Central memory CD4-positive, alpha-beta T cell (primary cell): Measurements from ENCODE around the gene MLF2.

Experiments used
- DNase-seq: peaks from one replicate; pipeline ENCODE4 v3.0.0; 2022
- total RNA-seq, 3 experiments: gene quantifications; one replicate each; lab custom pipeline; 2026; lab: John Stamatoyannopoulos, UW

MLF2 gene
- total RNA-seq = 45.8 to 100 (median 68.1) reads per million in 3 experiments

- peak; percentile 97 for DNase-seq
Observed at GRCh38 chr12:6752921-6753771, at the start of gene MLF2. TSS of gene MLF2 (minus strand) at chr12:6753141. CDS start at chr12:6752334, 807 bp downstream.

- no peak for DNase-seq
Observed at GRCh38 chr12:6799147-6799546, 46.2 kb upstream of the MLF2 start.

DNA sequence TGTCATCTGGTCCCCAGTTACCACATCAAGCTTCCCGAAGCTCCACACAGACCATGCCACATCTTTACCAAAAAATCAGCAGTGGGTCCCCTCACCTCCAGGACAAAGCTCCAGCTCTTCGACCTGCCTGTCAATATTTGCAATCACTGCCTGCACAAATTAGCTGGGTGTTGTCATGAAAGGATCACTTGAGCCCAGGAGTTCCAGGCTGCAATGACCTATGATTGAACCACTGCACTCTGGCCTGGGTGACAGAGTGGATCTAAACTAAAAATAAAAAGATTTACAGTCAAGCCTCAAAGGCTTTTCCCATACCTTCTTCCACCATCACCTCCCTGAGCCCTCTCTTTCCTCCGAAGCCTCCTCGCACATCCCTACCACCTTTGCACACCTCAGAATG, 43.6 kb upstream of the MLF2 start:
- DNase-seq = no peak

GRCh38 chr12:6795088-6795487, 42.1 kb upstream of the MLF2 start:
- DNase-seq = no peak

DNA sequence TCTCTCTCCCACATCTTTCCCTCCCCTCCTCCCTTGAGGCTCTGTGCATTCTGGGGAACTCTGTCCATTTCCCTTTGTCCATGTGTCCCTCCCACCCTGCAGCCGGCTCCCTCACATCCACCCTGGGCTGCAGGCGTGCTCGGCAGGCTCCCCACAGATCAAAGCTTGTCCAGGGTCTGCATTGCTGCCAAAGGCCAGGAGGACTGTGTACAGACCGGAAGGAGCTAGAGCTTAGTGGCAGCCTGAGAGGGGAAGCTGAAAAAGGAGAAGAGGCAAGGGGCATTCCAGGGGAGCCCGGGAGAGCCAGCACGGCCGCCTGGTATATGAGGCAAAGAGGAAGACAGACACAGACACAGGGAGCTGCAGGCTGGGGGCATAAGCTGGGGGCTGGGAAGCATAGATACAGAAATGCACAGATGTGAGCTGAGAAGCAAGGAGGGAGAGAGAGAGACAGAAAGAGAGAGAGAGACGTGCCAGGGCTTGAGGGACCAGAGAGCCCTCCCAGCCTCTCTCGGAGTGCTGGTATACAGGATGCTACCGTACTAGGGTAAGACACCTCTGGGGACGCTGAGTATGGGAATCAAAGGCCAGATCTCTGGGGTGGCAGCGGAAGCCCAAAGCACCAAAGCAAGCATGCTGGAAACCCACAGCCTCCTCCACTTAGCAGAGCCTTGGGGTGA, 39.7 kb upstream of the MLF2 start:
- peak; percentile 66 for DNase-seq

- no peak for DNase-seq
Observed at GRCh38 chr12:6791931-6792520, 39.1 kb upstream of the MLF2 start.

GRCh38 chr12:6790496-6791150, 37.7 kb upstream of the MLF2 start:
- peak; percentile 62 for DNase-seq

DNA sequence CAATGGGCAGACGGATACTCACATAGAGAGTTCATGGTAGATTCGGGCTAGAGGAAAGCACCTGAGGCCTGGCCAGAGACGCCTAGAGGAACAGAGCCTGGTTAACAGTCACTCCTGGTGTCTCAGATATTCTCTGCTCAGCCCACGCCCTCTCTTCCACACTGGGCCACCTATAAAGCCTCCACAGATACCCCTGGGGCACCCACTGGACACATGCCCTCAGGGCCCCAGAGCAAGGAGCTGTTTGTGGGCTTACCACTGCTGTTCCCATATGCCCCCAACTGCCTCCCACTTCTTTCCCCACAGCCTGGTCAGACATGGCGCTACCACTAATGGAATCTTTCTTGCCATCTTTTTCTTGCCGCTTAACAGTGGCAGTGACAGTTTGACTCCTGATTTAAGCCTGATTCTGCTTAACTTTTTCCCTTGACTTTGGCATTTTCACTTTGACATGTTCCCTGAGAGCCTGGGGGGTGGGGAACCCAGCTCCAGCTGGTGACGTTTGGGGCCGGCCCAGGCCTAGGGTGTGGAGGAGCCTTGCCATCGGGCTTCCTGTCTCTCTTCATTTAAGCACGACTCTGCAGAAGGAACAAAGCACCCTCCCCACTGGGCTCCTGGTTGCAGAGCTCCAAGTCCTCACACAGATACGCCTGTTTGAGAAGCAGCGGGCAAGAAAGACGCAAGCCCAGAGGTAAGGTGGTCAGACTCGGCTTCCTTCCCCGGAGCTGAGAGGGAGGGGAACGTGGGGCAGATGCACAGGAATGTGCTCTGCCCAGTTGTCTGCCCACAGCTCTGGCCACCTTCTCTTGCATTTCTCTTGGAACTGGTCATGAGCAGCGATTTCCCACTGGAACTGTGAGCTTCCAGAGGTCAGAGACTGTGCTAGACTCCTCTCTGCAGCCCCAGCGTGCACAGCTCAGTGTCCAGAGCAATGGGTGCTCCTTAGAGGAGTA, 36.3 kb upstream of the MLF2 start, which contains the start of gene CD4:
TSS of gene CD4 (plus strand) at position 557 of the 953 bp plus-strand sequence. CDS start 10,611 bp downstream, outside the sequence.
- peak; percentile 77 for DNase-seq

GRCh38 chr12:6787309-6787708, 34.4 kb upstream of the MLF2 start:
- DNase-seq = no peak

- DNase-seq = peak; percentile 72
Observed at GRCh38 chr12:6786416-6787094, 33.6 kb upstream of the MLF2 start.

GRCh38 chr12:6784761-6785160, 31.8 kb upstream of the MLF2 start:
- DNase-seq = no peak

- DNase-seq = no peak
Observed at GRCh38 chr12:6784296-6784695, 31.4 kb upstream of the MLF2 start.

DNA sequence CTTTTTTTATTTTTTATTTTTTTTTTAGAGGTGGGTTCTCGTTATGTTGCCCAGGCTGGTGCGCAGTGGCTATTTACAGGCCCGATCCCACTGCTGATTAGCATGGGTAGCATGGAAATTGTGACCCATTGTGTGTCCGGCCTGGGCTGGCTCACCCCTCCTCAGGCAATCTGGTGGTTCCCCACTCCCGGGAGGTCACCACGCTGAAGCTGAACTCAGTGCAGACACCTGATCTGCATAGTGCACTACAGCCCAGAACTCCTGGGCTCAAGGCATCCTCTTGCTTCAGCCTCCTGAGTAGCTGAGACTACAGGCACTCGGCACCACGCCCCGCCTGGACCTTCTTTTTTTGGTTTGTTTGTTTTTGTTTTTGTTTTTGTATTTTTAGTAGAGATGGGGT, 30.9 kb upstream of the MLF2 start:
- DNase-seq = no peak

GRCh38 chr12:6782850-6783566, 30.1 kb upstream of the MLF2 start:
- DNase-seq = no peak

DNA sequence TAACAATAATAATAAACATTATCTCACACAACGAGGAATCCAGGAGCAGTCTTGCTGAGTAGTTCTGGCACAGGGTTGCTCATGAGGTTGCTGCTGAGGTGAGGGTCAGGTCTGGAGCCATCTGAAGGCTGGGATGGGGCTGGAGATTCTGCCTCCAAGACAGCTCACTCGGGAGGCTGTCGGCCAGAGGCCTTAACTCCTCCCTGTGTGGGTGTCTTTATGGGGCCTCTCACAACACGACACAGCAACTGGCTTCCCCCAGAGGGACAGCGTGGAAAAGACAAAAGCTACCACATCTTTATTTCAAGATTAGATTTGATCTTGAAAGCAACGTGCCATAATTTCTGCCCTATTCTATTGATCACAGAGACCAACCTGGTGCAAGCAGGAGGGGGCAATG, 29.2 kb upstream of the MLF2 start:
- DNase-seq = no peak

- no peak for DNase-seq
Observed at GRCh38 chr12:6780573-6780972, 27.6 kb upstream of the MLF2 start.

- DNase-seq = no peak
Observed at GRCh38 chr12:6779708-6780432, 26.9 kb upstream of the MLF2 start.

- DNase-seq = peak; percentile 81
Observed at GRCh38 chr12:6778574-6779550, 25.9 kb upstream of the MLF2 start.

DNA sequence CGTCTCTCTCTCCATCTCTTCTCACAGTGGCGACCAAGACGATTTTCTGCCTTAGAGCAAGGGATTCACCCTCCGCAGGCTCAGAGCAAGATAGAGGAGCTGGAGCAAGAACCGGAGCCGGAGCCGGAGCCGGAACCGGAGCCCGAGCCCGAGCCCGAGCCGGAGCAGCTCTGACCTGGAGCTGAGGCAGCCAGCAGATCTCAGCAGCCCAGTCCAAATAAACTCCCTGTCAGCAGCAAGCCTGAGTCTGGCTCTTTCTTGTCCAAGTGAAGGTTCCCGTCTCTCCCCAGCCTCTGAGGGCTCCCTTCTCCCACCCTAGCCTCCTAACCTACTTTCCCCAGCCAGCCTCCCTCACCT, 25.3 kb upstream of the MLF2 start:
- no peak for DNase-seq
